Neuron (in vitro differentiated cells): ENCODE data around the gene MARCHF10.

Source experiments
- H2AFZ ChIP-seq: one replicate; pipeline ENCODE4 v1.6.1; 2013; ENCODE audit warnings: low read depth, mild to moderate bottlenecking, inconsistent platforms, low read length, moderate library complexity
- H3K27me3 ChIP-seq: one replicate; pipeline ENCODE4 v1.6.1; 2013; ENCODE audit warnings: low read length; ENCODE audit not compliant: insufficient read depth
- H3K36me3 ChIP-seq: one replicate; pipeline ENCODE4 v1.6.1; 2013; ENCODE audit warnings: low read length; ENCODE audit not compliant: insufficient read depth
- H3K4me1 ChIP-seq: one replicate; pipeline ENCODE4 v1.6.1; 2013; ENCODE audit warnings: low read length; ENCODE audit not compliant: insufficient read depth
- H3K4me3 ChIP-seq: 2 replicates; pipeline ENCODE4 v1.5.1; 2013; ENCODE audit warnings: mild to moderate bottlenecking, low read length, moderate library complexity
- H3K9me3 ChIP-seq: one replicate; pipeline ENCODE4 v1.6.1; 2013; ENCODE audit warnings: low read length

Gene MARCHF10

DNA sequence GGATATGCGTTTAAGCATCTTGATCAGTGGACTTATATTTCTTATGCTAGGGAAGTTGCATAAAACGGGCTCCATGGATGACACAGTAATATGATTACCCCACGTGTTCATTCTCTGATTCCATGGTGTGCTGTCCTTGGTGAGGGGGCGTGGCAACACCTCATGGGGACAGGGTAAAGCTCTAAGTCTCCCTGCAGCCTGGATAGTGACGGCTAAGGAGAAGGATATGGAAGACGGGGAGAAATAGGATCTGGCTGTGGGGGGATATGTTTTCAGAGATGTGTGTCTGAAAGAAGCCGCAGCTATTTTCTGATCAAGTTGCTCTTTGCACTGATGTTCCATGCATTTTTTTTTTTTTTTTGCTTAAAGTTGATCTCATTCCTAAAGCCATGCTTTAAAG, 84.3 kb downstream of the MARCHF10 start:
- no peaks in the 10 kb centered on the region for H3K27me3 ChIP-seq
- H3K36me3 ChIP-seq, result no peaks in the 10 kb centered on the region
- H3K4me1 ChIP-seq, result no peaks in the 10 kb centered on the region
- peaks cover 4% of the 10 kb centered on the region for H3K9me3 ChIP-seq
- no peak overlapping the region for H2AFZ ChIP-seq
- H3K4me3 ChIP-seq, result no peak overlapping the region

DNA sequence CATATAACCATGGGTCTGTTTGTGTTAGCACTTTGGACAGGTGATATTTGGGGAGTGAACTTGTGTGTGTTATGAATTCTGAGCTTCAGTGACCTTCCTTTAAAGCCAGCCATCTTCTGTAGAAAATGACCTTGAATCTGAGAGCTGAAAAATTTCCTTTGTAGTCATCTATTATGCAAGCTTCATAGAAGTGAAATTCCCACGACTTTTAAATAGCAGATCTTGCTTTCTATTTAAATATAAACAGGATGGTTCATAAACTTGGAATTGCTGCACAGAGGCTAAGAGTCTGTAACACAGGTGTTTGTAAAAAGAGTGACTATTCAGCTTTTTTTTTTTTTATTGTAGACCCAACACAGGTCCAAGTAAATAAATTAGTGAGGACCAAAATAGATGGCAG, 85.5 kb downstream of the MARCHF10 start:
- Histone ChIP-seq H3K9me3 (peaks cover 12% of the 10 kb centered on the region), H2AFZ (no peak overlapping the region), H3K4me1 (no peaks in the 10 kb centered on the region), H3K36me3 (no peaks in the 10 kb centered on the region), H3K4me3 (no peak overlapping the region), H3K27me3 (no peaks in the 10 kb centered on the region)

DNA sequence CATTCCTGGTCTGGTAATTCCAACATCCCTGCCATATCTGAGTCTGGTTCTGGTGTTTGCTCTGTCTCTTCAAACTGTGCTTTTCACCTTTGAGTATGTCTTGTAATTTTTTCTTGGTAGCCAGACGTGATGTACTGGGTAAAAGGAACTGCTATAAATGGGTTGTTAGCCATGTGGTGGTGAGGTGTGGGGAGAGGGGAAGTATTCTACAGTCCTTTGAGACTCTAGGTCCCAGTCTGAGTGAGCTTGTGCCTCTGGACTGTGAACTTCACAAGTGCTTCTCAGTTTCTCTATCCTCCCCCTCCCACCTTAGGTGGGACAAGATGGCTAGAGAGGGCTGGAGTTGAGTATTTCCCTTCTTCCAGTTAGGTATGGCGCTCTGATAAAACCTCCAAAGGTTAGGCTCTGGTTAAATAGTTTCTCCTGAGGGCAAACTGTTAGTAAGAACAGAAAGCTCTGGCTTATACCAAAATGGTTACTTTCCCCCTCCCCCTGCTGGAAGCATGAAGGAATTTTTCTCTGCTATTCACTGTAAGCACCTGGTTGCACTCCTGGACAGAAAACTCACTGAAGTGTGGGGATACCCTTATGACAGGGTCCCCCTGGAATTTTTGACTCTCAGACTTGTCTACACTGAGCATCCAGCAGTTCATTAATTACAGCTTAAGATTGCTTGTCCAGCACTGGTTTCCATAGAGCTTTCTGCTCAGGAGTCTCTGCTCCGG, 87.8 kb downstream of the MARCHF10 start:
- Histone ChIP-seq H3K4me3 (no peak overlapping the region), H2AFZ (no peak overlapping the region), H3K4me1 (no peaks in the 10 kb centered on the region), H3K27me3 (no peaks in the 10 kb centered on the region), H3K36me3 (no peaks in the 10 kb centered on the region), H3K9me3 (peaks cover 15% of the 10 kb centered on the region)

DNA sequence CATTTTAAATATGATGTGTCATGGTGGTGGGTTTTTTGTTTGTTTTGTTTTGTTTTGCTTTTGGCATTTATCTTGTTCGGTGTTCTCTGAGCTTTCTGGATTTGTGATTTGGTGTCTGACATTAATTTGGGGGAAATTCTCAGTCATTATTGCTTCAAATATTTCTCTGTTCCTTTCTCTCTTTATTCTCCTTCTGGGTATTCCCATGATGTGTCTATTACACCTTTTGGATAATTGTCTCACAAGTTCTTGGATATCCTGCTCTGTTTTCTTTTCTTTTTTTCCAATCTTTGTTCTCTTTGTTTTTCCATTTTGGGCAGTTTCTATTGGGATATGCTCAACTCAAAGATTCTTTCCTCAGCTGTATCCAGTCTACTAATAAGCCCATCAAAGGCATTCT, 88.5 kb downstream of the MARCHF10 start:
- no peak overlapping the region for H2AFZ ChIP-seq
- no peaks in the 10 kb centered on the region for H3K36me3 ChIP-seq
- H3K4me1 ChIP-seq, result no peaks in the 10 kb centered on the region
- H3K4me3 ChIP-seq, result no peak overlapping the region
- H3K27me3 ChIP-seq, result no peaks in the 10 kb centered on the region
- H3K9me3 ChIP-seq, result peaks cover 15% of the 10 kb centered on the region

DNA sequence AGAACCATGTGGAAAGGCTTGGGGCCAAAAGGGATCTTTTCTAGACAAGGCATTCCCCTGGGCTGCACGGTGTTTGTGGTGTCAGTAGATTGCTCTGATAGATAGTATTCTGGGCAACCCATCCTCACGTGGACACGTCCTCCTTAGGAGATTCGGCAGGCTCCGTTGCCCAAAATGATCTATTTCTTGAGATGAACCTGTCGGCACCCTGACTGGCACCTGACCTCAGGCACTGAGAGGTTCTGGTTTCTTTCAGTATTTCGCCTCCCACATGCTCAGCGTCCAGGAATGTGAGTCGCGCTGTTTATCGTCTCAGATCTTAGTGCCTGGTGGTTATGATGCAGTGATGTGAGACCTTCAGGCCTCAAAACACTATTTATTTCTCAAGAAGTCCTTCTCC, 89.7 kb downstream of the MARCHF10 start:
- no peak overlapping the region for H2AFZ ChIP-seq
- H3K4me3 ChIP-seq, result no peak overlapping the region
- peaks cover 15% of the 10 kb centered on the region for H3K9me3 ChIP-seq
- no peaks in the 10 kb centered on the region for H3K4me1 ChIP-seq
- no peaks in the 10 kb centered on the region for H3K36me3 ChIP-seq
- no peaks in the 10 kb centered on the region for H3K27me3 ChIP-seq

DNA sequence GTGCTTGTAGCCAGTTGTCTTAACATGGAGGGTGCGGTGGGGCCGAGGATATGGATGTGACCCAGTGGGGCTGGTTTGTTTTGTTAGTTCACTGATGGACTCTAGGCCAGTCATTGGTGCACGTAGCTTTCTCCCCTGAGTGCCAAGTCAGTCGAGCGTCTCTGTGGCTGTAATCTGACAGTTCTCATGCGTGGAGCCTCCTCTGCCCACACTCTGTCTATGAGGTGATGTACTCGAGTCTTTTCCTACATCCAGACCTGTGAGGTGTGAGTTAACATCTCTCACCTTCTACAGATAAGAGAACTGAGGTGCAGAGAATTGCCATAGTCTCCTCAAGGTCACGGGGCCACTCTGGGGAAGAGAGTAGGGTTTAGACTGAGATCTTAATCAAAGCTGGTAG, 90.2 kb downstream of the MARCHF10 start:
- Histone ChIP-seq H2AFZ (no peak overlapping the region), H3K36me3 (no peaks in the 10 kb centered on the region), H3K4me1 (no peaks in the 10 kb centered on the region), H3K27me3 (no peaks in the 10 kb centered on the region), H3K4me3 (no peak overlapping the region), H3K9me3 (peaks cover 15% of the 10 kb centered on the region)

DNA sequence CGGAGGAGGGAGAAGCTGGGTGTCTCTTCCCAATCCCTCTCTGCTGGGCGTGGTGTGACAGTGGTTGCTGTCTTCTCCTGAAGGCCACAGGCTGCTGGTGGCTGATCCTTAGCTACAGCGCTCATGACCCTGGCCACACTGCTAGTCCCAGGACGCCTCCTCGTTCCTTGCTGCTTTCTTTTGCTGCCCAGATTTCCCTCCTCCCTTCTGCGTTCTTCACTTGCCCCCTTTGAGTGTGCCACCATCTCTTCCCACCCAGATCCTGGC, 90.6 kb downstream of the MARCHF10 start:
- no peak overlapping the region for H2AFZ ChIP-seq
- H3K9me3 ChIP-seq, result peaks cover 15% of the 10 kb centered on the region
- H3K4me1 ChIP-seq, result no peaks in the 10 kb centered on the region
- H3K4me3 ChIP-seq, result no peak overlapping the region
- no peaks in the 10 kb centered on the region for H3K36me3 ChIP-seq
- no peaks in the 10 kb centered on the region for H3K27me3 ChIP-seq

DNA sequence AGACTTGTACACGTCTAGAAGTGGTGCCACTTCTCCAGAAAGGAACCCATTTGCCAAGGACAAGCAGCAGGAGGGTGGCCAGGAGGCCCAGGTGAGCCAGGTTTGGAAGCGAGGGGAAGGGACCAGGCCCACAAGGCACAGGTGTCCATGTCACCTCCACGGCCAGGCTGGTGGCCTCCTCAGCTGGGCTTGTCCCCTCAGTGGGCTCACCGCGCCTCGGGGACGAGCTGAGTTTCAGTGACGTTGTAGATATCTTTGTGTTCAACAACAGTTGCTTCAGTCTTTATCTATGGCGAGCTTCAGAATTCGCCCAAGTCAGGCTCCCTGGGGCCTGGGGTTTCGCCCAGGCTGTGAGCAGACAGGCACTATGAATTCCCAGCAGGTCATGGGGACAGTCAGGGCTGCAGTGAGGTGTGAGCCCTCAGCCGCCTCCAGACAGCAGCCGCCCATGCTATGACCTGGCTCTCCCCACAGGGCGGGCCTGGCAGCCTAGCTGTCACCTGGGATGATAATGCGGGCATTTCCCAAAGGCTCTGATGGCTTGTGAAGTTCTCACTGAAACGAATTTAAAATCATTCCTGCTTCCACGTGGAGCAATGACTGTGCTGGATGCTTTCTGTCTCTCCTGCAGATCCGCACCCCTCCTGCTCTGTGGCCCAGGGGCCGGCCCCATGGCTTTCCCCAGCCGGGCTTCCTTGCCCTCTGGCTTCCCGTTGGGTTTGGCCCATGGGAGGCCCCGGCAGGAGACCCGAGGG, 91.1 kb downstream of the MARCHF10 start:
- H3K4me1 ChIP-seq, result no peaks in the 10 kb centered on the region
- no peak overlapping the region for H2AFZ ChIP-seq
- H3K9me3 ChIP-seq, result peaks cover 15% of the 10 kb centered on the region
- no peak overlapping the region for H3K4me3 ChIP-seq
- no peaks in the 10 kb centered on the region for H3K36me3 ChIP-seq
- H3K27me3 ChIP-seq, result no peaks in the 10 kb centered on the region

DNA sequence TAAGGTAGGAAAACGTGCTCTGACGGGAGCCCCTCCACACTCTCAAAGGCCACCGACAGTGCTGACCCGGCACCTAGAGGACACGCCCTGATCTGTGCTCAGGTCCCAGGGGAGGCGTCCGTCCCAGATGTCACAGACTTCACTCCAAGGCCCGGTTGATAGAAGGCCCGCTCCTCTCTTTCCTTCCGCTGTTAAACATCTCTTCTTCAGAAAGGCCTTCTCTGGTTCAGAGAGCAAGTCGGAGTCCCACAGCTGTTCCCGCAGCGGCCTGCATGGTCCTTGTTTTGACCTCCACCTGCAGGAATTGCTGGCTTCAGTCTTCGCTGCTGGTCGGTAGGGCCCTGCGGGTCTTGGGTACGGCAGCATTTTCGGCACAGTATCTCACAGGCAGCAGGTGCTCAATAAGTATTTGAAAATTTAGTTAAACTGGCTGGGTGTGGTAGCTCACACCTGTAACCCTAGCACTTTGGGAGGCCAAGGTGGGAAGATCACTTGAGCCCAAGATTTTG, 92.2 kb downstream of the MARCHF10 start:
- Histone ChIP-seq H2AFZ (no peak overlapping the region), H3K27me3 (no peaks in the 10 kb centered on the region), H3K4me1 (no peaks in the 10 kb centered on the region), H3K9me3 (peaks cover 15% of the 10 kb centered on the region), H3K4me3 (no peak overlapping the region), H3K36me3 (no peaks in the 10 kb centered on the region)

DNA sequence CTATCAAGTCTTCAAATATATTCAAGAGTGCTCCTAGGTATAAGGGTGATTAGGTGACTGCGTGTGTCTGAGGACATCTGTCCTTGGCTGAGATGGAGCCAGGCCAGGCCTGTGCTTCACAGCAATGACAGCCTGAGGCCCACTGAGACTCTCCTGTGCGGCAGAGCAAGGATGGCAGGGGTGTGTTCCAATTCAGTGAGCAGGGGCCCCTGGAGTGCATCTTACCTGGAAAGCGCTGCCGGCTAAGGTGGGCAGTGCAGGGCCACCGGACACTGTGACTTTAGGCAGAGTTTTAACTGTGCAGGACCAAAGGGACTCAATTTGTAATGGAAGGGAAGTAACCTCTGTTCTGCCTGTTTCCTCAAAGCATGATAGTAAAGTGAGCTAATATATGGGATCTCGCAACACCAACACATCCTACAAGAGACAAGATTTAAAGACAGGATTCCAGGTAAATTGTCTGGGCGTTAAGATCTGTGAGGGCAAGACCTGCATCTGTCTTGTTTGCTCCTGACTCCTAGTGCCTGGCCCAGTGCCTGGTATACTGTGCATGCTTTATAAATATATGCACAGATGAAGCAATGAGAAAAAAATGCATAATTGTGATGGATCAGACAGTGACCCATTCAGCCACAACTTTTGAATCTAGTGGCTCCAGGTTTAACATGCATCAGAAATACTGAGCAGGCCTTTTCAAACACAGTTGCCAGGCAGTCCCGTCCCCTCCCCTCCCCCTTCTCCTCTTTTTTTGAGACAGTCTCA, 93.9 kb downstream of the MARCHF10 start:
- Histone ChIP-seq H3K4me1 (no peaks in the 10 kb centered on the region), H3K36me3 (no peaks in the 10 kb centered on the region), H2AFZ (no peak overlapping the region), H3K27me3 (no peaks in the 10 kb centered on the region), H3K9me3 (peaks cover 15% of the 10 kb centered on the region), H3K4me3 (no peak overlapping the region)

DNA sequence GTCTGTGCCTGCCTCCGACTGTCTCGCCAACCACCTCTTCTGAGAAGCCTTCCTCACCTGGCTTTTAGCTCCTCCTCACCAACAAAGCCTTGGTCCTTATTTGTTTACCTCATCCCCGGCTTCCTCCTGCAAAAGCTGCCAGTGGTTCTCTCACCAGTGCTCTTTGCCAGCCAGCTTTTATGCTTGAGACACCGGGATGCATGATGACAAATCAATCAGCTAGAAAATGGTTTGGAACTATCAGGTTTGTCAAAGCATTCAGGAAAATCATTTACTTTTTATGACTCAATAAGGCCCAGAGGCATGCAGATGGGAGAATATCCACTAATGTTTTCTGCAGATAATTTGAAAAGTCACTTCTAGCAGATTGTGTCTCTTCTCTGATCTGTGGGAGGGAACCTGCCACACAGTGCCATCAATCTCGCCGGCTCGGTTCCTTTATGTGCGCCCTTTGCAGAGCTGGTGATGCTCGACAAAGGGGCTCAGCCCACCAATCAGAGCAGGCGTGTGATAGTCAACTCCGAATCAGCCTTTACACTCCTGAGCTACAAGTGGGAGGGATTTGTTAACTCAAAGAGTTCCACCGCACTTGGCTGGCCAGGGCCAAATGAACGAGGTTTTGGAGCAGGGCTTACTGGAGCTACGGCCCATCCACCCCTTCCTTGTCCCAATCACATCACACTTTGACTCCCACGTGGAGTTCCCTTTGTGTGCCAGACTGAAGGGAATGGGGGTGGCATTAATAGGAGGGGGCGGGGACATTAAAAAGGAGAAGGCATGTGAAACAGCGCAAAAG, 94.8 kb downstream of the MARCHF10 start:
- no peak overlapping the region for H2AFZ ChIP-seq
- H3K27me3 ChIP-seq, result no peaks in the 10 kb centered on the region
- no peaks in the 10 kb centered on the region for H3K36me3 ChIP-seq

DNA sequence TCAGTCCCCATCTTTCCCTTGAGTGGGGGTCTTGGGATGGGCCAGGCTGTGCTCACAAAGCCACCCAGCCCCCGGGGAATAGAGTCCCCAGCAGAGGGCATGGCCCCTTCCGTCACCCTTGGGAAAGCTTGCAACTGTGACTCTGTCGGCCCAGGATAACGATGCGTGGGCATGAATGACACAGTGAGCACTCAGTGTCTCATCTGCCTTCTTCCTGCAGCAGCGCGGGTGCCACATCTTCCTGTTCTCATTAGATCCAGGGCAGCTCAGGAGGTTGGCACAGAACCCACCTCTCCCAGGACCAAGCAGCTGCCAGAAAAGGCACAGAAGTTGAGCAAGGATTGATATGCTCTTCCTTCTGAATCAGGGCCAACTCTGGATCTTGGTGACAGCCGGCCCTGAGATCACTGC, 95.9 kb downstream of the MARCHF10 start:
- Histone ChIP-seq H3K27me3 (no peaks in the 10 kb centered on the region), H3K4me1 (no peaks in the 10 kb centered on the region), H3K9me3 (peaks cover 17% of the 10 kb centered on the region), H3K36me3 (no peaks in the 10 kb centered on the region), H3K4me3 (no peak overlapping the region), H2AFZ (no peak overlapping the region)

More for the DNA sequence above, 94.8 kb downstream of the MARCHF10 start:
- no peak overlapping the region for H3K4me3 ChIP-seq
- H3K4me1 ChIP-seq, result no peaks in the 10 kb centered on the region
- peaks cover 18% of the 10 kb centered on the region for H3K9me3 ChIP-seq
